SK-N-SH (cell line): Measurements from ENCODE around the gene SLC44A2. TPM values are rescaled to one million over a fixed set of nuclear protein-coding genes. Genes with fewer than 3 reads are reported as not detected.

Experiments used
- CTCF ChIA-PET: fragments of 300-600, 350-600 bp; formaldehyde crosslinking; extraction: SDS; loops from one replicate; lab custom pipeline; 2021; lab: Yijun Ruan, JAX
- POLR2A ChIA-PET: fragments of 350-600 bp; sonication (Branson Sonifier 250); formaldehyde crosslinking; extraction: SDS; loops from one replicate; lab custom pipeline; 2020; ENCODE audit warnings: antibody characterized with exemption, inconsistent platforms; lab: Yijun Ruan, JAX
- DNase-seq: peaks from one replicate; pipeline ENCODE4 v3.0.0; 2012
- H2AFZ ChIP-seq: fragments of 200-600 bp; sonication (generic); 2 replicates; pipeline ENCODE4 v1.8.1; 2016; ENCODE audit warnings: antibody characterized with exemption, mild to moderate bottlenecking, low read depth
- H3F3A ChIP-seq: fragments of 200-600 bp; sonication (generic); replicated peaks from 2 replicates; pipeline ENCODE3; 2016; ENCODE audit warnings: antibody characterized with exemption, mild to moderate bottlenecking; ENCODE audit not compliant: insufficient read depth
- H3K27ac ChIP-seq, 2 experiments: fragments of 200-500 bp in 1 of 2; fragments of 200-600 bp in 1 of 2; sonication (Bioruptor generic) in 1 of 2; sonication (generic), shearing (Covaris generic) in 1 of 2; 2 replicates each; pipeline versions ENCODE4 v1.5.1 to v1.6.1; 2014 to 2016; ENCODE audit warnings: low read depth in 2 of 2, inconsistent platforms in 1 of 2, low read length in 1 of 2, mild to moderate bottlenecking in 1 of 2, mixed read lengths in 1 of 2
- H3K27me3 ChIP-seq: fragments of 200-600 bp; sonication (generic), shearing (Covaris generic); 2 replicates; pipeline ENCODE4 v1.6.1; 2016; ENCODE audit warnings: mixed run types; ENCODE audit not compliant: insufficient read depth
- H3K36me3 ChIP-seq, 2 experiments: fragments of 200-500 bp in 1 of 2; fragments of 200-600 bp in 1 of 2; sonication (Bioruptor generic) in 1 of 2; sonication (generic) in 1 of 2; replicated peaks in 1 of 2; 2 replicates each; pipeline versions ENCODE3 to v1.5.1; 2014 to 2016; ENCODE audit warnings: low read length in 1 of 2, mild to moderate bottlenecking in 1 of 2; ENCODE audit not compliant: insufficient read depth in 2 of 2, control insufficient read depth in 1 of 2
- H3K4me1 ChIP-seq, 2 experiments: fragments of 200-500 bp in 1 of 2; fragments of 200-600 bp in 1 of 2; sonication (Bioruptor generic) in 1 of 2; sonication (generic), shearing (Covaris generic) in 1 of 2; 2 replicates each; pipeline versions ENCODE4 v1.5.1 to v1.6.1; 2014 to 2016; ENCODE audit warnings: low read depth in 1 of 2, low read length in 1 of 2, mixed run types in 1 of 2; ENCODE audit not compliant: insufficient read depth in 2 of 2, control insufficient read depth in 1 of 2
- H3K4me2 ChIP-seq: fragments of 200-600 bp; sonication (generic), shearing (Covaris generic); 2 replicates; pipeline ENCODE4 v1.6.1; 2017; ENCODE audit warnings: mixed run types
- H3K4me3 ChIP-seq, 2 experiments: fragments of 200-500 bp in 1 of 2; fragments of 200-600 bp in 1 of 2; sonication (Bioruptor generic) in 1 of 2; sonication (generic), shearing (Covaris generic) in 1 of 2; 2 replicates each; pipeline versions ENCODE4 v1.5.1 to v1.8.1; 2014 to 2016; ENCODE audit warnings: low read depth in 2 of 2, inconsistent platforms in 1 of 2, low read length in 1 of 2, mild to moderate bottlenecking in 1 of 2, mixed read lengths in 1 of 2, moderate library complexity in 1 of 2
- H3K79me2 ChIP-seq: fragments of 200-600 bp; sonication (generic); 2 replicates; pipeline ENCODE4 v1.8.1; 2017; ENCODE audit warnings: mild to moderate bottlenecking; ENCODE audit not compliant: insufficient read depth
- H3K9ac ChIP-seq: fragments of 200-600 bp; sonication (generic); 2 replicates; pipeline ENCODE4 v1.6.1; 2017; ENCODE audit warnings: mixed run types
- H3K9me2 ChIP-seq: fragments of 200-600 bp; sonication (generic); 2 replicates; pipeline ENCODE4 v1.6.1; 2017; ENCODE audit warnings: mixed run types
- H3K9me3 ChIP-seq: fragments of 200-600 bp; sonication (generic); 2 replicates; pipeline ENCODE4 v1.6.1; 2017; ENCODE audit warnings: mixed run types, mild to moderate bottlenecking, moderate library complexity
- H4K20me1 ChIP-seq: fragments of 200-600 bp; sonication (generic); 2 replicates; pipeline ENCODE4 v1.6.1; 2017; ENCODE audit warnings: mild to moderate bottlenecking, mixed run types; ENCODE audit not compliant: insufficient read depth
- CHD2 ChIP-seq: fragments of 150-350 bp; IDR thresholded peaks from 2 replicates; pipeline ENCODE4 v1.6.1; 2018; ENCODE audit warnings: low read length; ENCODE audit not compliant: partially characterized antibody
- CTCF ChIP-seq: fragments of 200-600 bp; sonication (generic); IDR thresholded peaks from 2 replicates; pipeline ENCODE4 v1.6.1; 2017; ENCODE audit warnings: antibody characterized with exemption, mild to moderate bottlenecking, moderate library complexity
- FOSL2 ChIP-seq: IDR thresholded peaks from 2 replicates; pipeline ENCODE4 v1.4.0; 2012; ENCODE audit warnings: low read depth, mild to moderate bottlenecking, moderate library complexity, borderline replicate concordance
- FOXJ3 ChIP-seq: sonication (generic); formaldehyde crosslinking; IDR thresholded peaks from 2 replicates; pipeline ENCODE4 v1.5.1; 2020; ENCODE audit warnings: mild to moderate bottlenecking, missing genetic modification reagents
- GABPA ChIP-seq: IDR thresholded peaks from 2 replicates; pipeline ENCODE4 v1.4.0; 2012; ENCODE audit warnings: low read depth, mild to moderate bottlenecking
- GATA2 ChIP-seq: sonication (generic); formaldehyde crosslinking; IDR thresholded peaks from 2 replicates; pipeline ENCODE4 v1.5.0; 2020; ENCODE audit warnings: mild to moderate bottlenecking, missing genetic modification reagents
- MAX ChIP-seq: IDR thresholded peaks from 2 replicates; pipeline ENCODE4 v1.4.0; 2012; ENCODE audit warnings: low read depth
- MEF2A ChIP-seq: IDR thresholded peaks from 2 replicates; pipeline ENCODE4 v1.4.0; 2012; ENCODE audit warnings: low read depth, borderline replicate concordance
- POLR2AphosphoS5 ChIP-seq: IDR thresholded peaks from 2 replicates; pipeline ENCODE4 v1.6.1; 2012; ENCODE audit warnings: low read depth, low read length
- SMC3 ChIP-seq: IDR thresholded peaks from 2 replicates; pipeline ENCODE4 v1.6.1; 2012; ENCODE audit warnings: low read depth, low read length, improper control_type of control experiment
- YY1 ChIP-seq: IDR thresholded peaks from 2 replicates; pipeline ENCODE4 v1.4.0; 2012; ENCODE audit warnings: low read depth, mild to moderate bottlenecking
- WGBS: methylation state at CpG from one replicate; pipeline ENCODE4 v1.1.6; 2017; ENCODE audit warnings: low lambda C conversion rate; 5-methylcytosine and 5-hydroxymethylcytosine counted together
- polyA plus RNA-seq, 3 experiments: library from polyadenylated mRNA; depleted of rRNA; stranded (reverse); fragments of >200 nt; gene quantifications; 2 replicates each; pipeline ENCODE4 v1.2.3, GENCODE V29; 2012

The SLC44A2 gene
- polyA plus RNA-seq, 1 of the 3 experiments (the other 2 are of a cell fraction) = 61.4 TPM

GRCh38 chr19:10603873-10604459, 21.4 kb upstream of the SLC44A2 start (continued):
- TF ChIP-seq SMC3 = no peak
- TF ChIP-seq MAX = no peak
- no peak for TF ChIP-seq FOSL2
- no peak for TF ChIP-seq CHD2
- no peak for TF ChIP-seq YY1
- no peak for TF ChIP-seq CTCF
- TF ChIP-seq MEF2A = no peak

- Histone ChIP-seq H3K27ac (no peak overlapping the region), H3K27me3 (peaks cover 11% of the 10 kb centered on the region; the same call in 1 of the 2 replicates), H3K4me1 (peaks cover 0 to 8% of the 10 kb centered on the region in 2 experiments; a peak in 1 of 4 replicates), H3K4me2 (peak overlapping the region; percentile 95; the same call in 1 of the 2 replicates), H3F3A (no peaks in the 10 kb centered on the region), H3K9me2 (no peaks in the 10 kb centered on the region), H3K9me3 (no peaks in the 10 kb centered on the region), H2AFZ (no peak overlapping the region), H3K4me3 (no peak overlapping the region), H3K9ac (no peak overlapping the region), H4K20me1 (no peaks in the 10 kb centered on the region), H3K79me2 (peaks cover 37% of the 10 kb centered on the region), H3K36me3 (no peaks in the 10 kb centered on the region)
- POLR2A ChIA-PET = no interaction called here
- DNase-seq = peak; percentile 20
- CTCF ChIA-PET = interaction anchor here (0.8 to 8.0 kb wide), 4 partner anchors 24 to 96 kb away, joined by 3 to 51 read pairs (median 16); partner anchors contain the start of gene QTRT1
- WGBS = 86% methylated on average over 4 of the region's 9 CpGs
- TF ChIP-seq POLR2AphosphoS5 (no peak), GATA2 (CRISPR knock-in tag) (no peak), FOXJ3 (no peak)
Observed at GRCh38 chr19:10604460-10604980, 20.8 kb upstream of the SLC44A2 start.

- TF ChIP-seq MAX (no peak), CHD2 (no peak), GABPA (no peak), CTCF (no peak)
- TF ChIP-seq, all 33 proteins: peak for 0
- Histone ChIP-seq H2AFZ (no peak overlapping the region), H3K27me3 (no peaks in the 10 kb centered on the region), H4K20me1 (no peaks in the 10 kb centered on the region), H3K4me1 (no peaks in the 10 kb centered on the region; a peak in 1 of 4 replicates), H3K9ac (no peak overlapping the region), H3K79me2 (peaks cover 35% of the 10 kb centered on the region), H3K9me3 (no peaks in the 10 kb centered on the region), H3K27ac (no peak overlapping the region), H3K9me2 (no peaks in the 10 kb centered on the region), H3K36me3 (peaks cover 0 to 6% of the 10 kb centered on the region in 2 experiments), H3K4me3 (no peak overlapping the region), H3K4me2 (no peak overlapping the region), H3F3A (no peaks in the 10 kb centered on the region)
- CTCF ChIA-PET = interaction anchor here (0.6 to 1.1 kb wide), 5 partner anchors 14 to 424 kb away, joined by 3 to 4 read pairs (median 3); partner anchors contain the start of genes DNM2 and SLC44A2
- no peak for DNase-seq
- POLR2A ChIA-PET = interaction anchor here (0.8 kb wide), 1 partner anchor 9 kb away, joined by 3 read pairs; no protein-coding TSS in a partner anchor
- WGBS = 89% methylated on average over 5 of the region's 5 CpGs
Observed at GRCh38 chr19:10611907-10612306, 13.4 kb upstream of the SLC44A2 start.
